Sigmoid colon (tissue), 7 donors: Measurements from ENCODE around the gene MTR. TPM values are rescaled to one million over a fixed set of nuclear protein-coding genes. Genes with fewer than 3 reads are reported as not detected.

Experiments used
- DNase-seq: peaks from one replicate; pipeline ENCODE4 v3.0.0-alpha.2; 2019
- H3K27ac ChIP-seq, 4 donors: fragments of 200-600 bp; sonication (generic); one replicate each; pipeline ENCODE4 v1.5.1; 2016 to 2019; ENCODE audit warnings: mild to moderate bottlenecking in 1 of 4
- H3K27me3 ChIP-seq, 3 donors: fragments of 200-600 bp; sonication (generic); one replicate each; pipeline ENCODE4 v1.5.1; 2019; ENCODE audit warnings: mild to moderate bottlenecking in 1 of 3
- H3K36me3 ChIP-seq, 4 donors: fragments of 200-600 bp; sonication (generic); one replicate each; pipeline ENCODE4 v1.5.1; 2016 to 2019
- H3K4me1 ChIP-seq, 4 donors: fragments of 200-600 bp; sonication (generic); one replicate each; pipeline ENCODE4 v1.5.1; 2017 to 2019
- H3K4me3 ChIP-seq, 4 donors: fragments of 200-600 bp; sonication (generic); one replicate each; pipeline ENCODE4 v1.5.1; 2017 to 2019; ENCODE audit warnings: mild to moderate bottlenecking in 2 of 4, moderate library complexity in 1 of 4
- H3K9me3 ChIP-seq, 4 donors: fragments of 200-600 bp in 3 of 4; sonication (generic) in 3 of 4; one replicate each; pipeline versions ENCODE4 v1.5.1 to v1.6.1; 2013 to 2019
- EP300 ChIP-seq, 4 donors: sonication (generic); formaldehyde crosslinking; IDR thresholded peaks; one replicate each; pipeline ENCODE4 v1.6.1; 2017; ENCODE audit warnings: antibody characterized with exemption in 4 of 4
- POLR2A ChIP-seq, 2 donors: fragments of 450-650 bp; IDR thresholded peaks; one replicate each; pipeline ENCODE4 v1.6.1; 2016; ENCODE audit warnings: antibody characterized with exemption in 2 of 2, mild to moderate bottlenecking in 2 of 2, moderate library complexity in 2 of 2
- POLR2AphosphoS5 ChIP-seq, 4 donors: sonication (generic); formaldehyde crosslinking; IDR thresholded peaks; one replicate each; pipeline ENCODE4 v1.6.1; 2017; ENCODE audit warnings: antibody characterized with exemption in 4 of 4
- WGBS, 2 donors: extraction: QIAGEN DNeasy Blood & Tissue Kit; methylation state at CpG; one replicate each; pipeline ENCODE4 v1.1.7; 2013; 5-methylcytosine and 5-hydroxymethylcytosine counted together
- intact Hi-C: fragments of 100-400 bp; cut with DNase I; formaldehyde crosslinking; loops from one replicate; pipeline ENCODE4 v1.15.1; 2023
- polyA plus RNA-seq, 3 donors: library from polyadenylated mRNA; stranded (reverse); fragments of 200-250 nt; gene quantifications; one replicate each; pipeline ENCODE4 v1.2.3, GENCODE V29; 2013
- total RNA-seq, 4 donors: library from RNA; depleted of rRNA; stranded (reverse); fragments of >200 nt; gene quantifications; one replicate each; pipeline ENCODE4 v1.1.0, GENCODE V29; 2016
- TF ChIP-seq, protein P1 (sequence below), 4 experiments: fragments of 450-650 bp in 3 of 4; fragments of 200-600 bp in 1 of 4; IDR thresholded peaks; one replicate each; pipeline ENCODE4 v1.5.1; 2016 to 2019; ENCODE audit warnings: antibody characterized with exemption in 4 of 4, mild to moderate bottlenecking in 3 of 4, moderate library complexity in 2 of 4
- donor health status: healthy with polysubstance abuse.
- donor health status: Bipolar disorder and iron deficiency.
- donor health status: healthy.

Gene MTR
- total and polyA plus RNA-seq, 7 donors, result 1.2 to 38.4 (median 28.2) TPM

DNA sequence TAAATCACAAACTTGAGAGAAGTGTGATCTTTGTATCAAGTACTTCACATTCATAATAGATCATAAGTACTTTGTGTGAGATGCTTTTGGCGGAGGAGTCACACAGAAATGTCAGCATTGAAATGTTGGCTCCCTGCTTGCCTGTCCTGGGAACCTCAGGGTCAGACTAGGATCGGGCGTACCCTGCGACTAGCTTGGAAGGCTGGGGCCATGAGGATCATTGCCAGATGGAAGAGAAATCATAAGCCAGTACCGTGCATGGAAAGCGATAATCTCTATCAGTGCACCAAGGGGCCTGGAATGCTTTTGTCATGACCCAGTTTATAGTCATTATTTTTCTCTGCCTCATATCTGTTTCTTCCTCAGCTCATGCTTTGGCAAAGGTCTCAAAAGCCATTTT, 35.5 kb downstream of the MTR start:
- intact Hi-C loops, result no loop called here
- no peak for DNase-seq
- Histone ChIP-seq H3K4me1 (no peaks in the 10 kb centered on the region), H3K36me3 (peaks cover 21 to 99% (median 32%) of the 10 kb centered on the region in 4 donors), H3K27me3 (no peaks in the 10 kb centered on the region), H3K27ac (no peak overlapping the region), H3K4me3 (no peak overlapping the region), H3K9me3 (no peaks in the 10 kb centered on the region)
- TF ChIP-seq, protein P1, sequence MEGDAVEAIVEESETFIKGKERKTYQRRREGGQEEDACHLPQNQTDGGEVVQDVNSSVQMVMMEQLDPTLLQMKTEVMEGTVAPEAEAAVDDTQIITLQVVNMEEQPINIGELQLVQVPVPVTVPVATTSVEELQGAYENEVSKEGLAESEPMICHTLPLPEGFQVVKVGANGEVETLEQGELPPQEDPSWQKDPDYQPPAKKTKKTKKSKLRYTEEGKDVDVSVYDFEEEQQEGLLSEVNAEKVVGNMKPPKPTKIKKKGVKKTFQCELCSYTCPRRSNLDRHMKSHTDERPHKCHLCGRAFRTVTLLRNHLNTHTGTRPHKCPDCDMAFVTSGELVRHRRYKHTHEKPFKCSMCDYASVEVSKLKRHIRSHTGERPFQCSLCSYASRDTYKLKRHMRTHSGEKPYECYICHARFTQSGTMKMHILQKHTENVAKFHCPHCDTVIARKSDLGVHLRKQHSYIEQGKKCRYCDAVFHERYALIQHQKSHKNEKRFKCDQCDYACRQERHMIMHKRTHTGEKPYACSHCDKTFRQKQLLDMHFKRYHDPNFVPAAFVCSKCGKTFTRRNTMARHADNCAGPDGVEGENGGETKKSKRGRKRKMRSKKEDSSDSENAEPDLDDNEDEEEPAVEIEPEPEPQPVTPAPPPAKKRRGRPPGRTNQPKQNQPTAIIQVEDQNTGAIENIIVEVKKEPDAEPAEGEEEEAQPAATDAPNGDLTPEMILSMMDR (IDR thresholded peaks at IDR 0.05), result no peak
- TF ChIP-seq POLR2A (IDR thresholded peaks at IDR 0.05), result no peak
- TF ChIP-seq EP300 (IDR thresholded peaks at IDR 0.05), result no peak
- TF ChIP-seq POLR2AphosphoS5 (IDR thresholded peaks at IDR 0.05), result no peak
- 93 to 96% methylated on average over 6 of the region's 6 CpGs for WGBS, 2 donors

DNA sequence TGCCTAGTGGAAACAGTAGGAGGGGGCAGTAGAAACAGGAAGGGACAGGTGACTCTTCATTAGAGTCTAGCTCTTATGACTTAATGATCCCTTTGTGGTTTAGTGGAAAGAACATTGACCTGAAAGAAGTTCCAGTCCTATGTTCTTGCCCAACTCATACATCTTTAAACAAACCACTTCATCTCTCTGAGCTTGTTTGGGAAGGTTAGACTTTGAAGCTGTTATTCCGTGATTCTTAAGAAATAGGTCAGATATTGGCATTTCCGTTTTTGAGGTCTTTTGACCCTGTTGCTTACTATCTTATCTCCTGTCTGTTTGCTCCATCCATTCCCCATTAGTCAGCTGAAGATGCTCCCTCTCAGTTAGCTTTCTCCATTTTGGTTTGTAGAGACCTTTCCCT, 38.5 kb downstream of the MTR start:
- H3K4me3 ChIP-seq, result no peak overlapping the region
- H3K9me3 ChIP-seq, result no peaks in the 10 kb centered on the region
- 92 to 98% methylated on average over 2 of the region's 2 CpGs for WGBS, 2 donors
- H3K27me3 ChIP-seq, result no peaks in the 10 kb centered on the region
- TF ChIP-seq, protein P1 (IDR thresholded peaks at IDR 0.05), result no peak
- TF ChIP-seq EP300 (IDR thresholded peaks at IDR 0.05), result no peak
- TF ChIP-seq POLR2AphosphoS5 (IDR thresholded peaks at IDR 0.05), result no peak
- TF ChIP-seq POLR2A (IDR thresholded peaks at IDR 0.05), result no peak
- H3K36me3 ChIP-seq, result peaks cover 19 to 99% (median 42%) of the 10 kb centered on the region in 4 donors
- DNase-seq, result no peak
- no peak overlapping the region for H3K27ac ChIP-seq
- no peaks in the 10 kb centered on the region for H3K4me1 ChIP-seq
- intact Hi-C loops, result no loop called here

DNA sequence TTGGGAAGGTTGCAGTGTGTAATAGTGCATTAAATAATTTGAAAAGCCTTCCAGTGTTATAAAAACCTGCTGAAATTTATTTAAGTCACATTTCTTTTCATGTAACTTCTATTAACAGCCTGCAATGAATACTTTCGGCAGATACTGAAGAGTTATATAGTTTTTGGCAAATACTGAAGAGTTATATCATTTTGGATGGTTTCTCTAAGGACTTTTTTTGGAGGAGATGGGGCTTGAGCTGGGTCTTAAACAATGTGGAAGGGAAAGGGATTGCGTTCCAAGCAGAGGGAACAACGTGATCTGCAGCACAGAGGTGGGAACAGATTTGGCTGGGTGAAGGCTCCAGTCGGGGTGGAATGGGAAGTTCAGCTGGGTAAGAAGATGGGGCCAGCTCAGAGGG, 39.8 kb downstream of the MTR start:
- 89 to 93% methylated on average over 4 of the region's 4 CpGs for WGBS, 2 donors
- TF ChIP-seq POLR2A (IDR thresholded peaks at IDR 0.05), result no peak
- TF ChIP-seq, protein P1 (IDR thresholded peaks at IDR 0.05), result no peak
- no peak for TF ChIP-seq POLR2AphosphoS5 (IDR thresholded peaks at IDR 0.05)
- no peak for TF ChIP-seq EP300 (IDR thresholded peaks at IDR 0.05)
- intact Hi-C loops, result no loop called here
- Histone ChIP-seq H3K27ac (no peak overlapping the region), H3K9me3 (no peaks in the 10 kb centered on the region), H3K4me1 (no peaks in the 10 kb centered on the region), H3K36me3 (peaks cover 19 to 99% (median 43%) of the 10 kb centered on the region in 4 donors), H3K27me3 (no peaks in the 10 kb centered on the region), H3K4me3 (no peak overlapping the region)
- no peak for DNase-seq

DNA sequence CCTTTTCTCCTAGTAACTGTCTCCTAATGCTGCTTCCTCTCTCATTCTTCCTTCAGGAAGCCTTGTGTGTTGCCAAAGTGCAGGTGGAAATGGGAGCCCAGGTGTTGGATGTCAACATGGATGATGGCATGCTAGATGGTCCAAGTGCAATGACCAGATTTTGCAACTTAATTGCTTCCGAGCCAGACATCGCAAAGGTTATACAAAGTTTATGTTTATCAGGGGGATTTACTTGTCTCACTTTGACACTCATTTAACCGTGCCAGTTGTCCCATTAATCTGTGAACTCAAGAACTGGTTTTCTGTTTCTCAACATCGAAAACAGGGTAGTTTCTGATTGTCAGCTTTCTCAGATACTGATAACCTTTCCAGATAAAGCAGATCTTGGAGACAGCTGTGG, 40.4 kb downstream of the MTR start:
- H3K9me3 ChIP-seq, result no peaks in the 10 kb centered on the region
- 81 to 87% methylated on average over 4 of the region's 4 CpGs for WGBS, 2 donors
- DNase-seq, result no peak
- TF ChIP-seq POLR2A (IDR thresholded peaks at IDR 0.05), result no peak
- TF ChIP-seq, protein P1 (IDR thresholded peaks at IDR 0.05), result no peak
- no peak for TF ChIP-seq POLR2AphosphoS5 (IDR thresholded peaks at IDR 0.05)
- no peak for TF ChIP-seq EP300 (IDR thresholded peaks at IDR 0.05)
- H3K4me3 ChIP-seq, result no peak overlapping the region
- H3K27ac ChIP-seq, result no peak overlapping the region
- intact Hi-C loops, result no loop called here
- no peaks in the 10 kb centered on the region for H3K4me1 ChIP-seq
- no peaks in the 10 kb centered on the region for H3K27me3 ChIP-seq
- peaks cover 19 to 99% (median 43%) of the 10 kb centered on the region in 4 donors for H3K36me3 ChIP-seq

DNA sequence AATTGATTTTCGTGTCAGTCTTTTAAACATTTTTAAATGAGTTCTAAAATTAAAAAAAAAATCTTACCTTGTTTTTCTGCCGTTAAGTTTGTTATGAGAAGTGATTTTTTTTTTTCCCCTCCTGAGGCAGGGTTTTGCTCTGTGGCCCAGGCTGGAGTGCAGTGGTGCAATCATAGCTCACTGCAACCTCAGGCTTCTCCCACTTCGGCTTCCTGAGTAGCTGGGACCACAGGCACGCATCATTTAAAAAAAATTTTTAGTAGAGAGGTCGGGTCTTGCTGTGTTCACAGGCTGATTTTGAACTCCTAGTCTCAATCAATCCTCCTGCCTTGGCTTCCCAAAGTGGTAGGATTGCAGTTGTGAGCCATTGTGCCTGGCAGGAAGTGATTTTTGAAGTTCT, 41.1 kb downstream of the MTR start:
- no peaks in the 10 kb centered on the region for H3K27me3 ChIP-seq
- no peak overlapping the region for H3K4me3 ChIP-seq
- H3K27ac ChIP-seq, result no peak overlapping the region
- DNase-seq, result no peak
- intact Hi-C loops, result no loop called here
- H3K36me3 ChIP-seq, result peaks cover 19 to 99% (median 39%) of the 10 kb centered on the region in 4 donors
- no peak for TF ChIP-seq POLR2AphosphoS5 (IDR thresholded peaks at IDR 0.05)
- TF ChIP-seq EP300 (IDR thresholded peaks at IDR 0.05), result no peak
- no peak for TF ChIP-seq POLR2A (IDR thresholded peaks at IDR 0.05)
- TF ChIP-seq, protein P1 (IDR thresholded peaks at IDR 0.05), result no peak
- no peaks in the 10 kb centered on the region for H3K4me1 ChIP-seq
- WGBS, 2 donors, result 74 to 88% methylated on average over 5 of the region's 5 CpGs
- no peaks in the 10 kb centered on the region for H3K9me3 ChIP-seq
